ENCODE data around the gene ID2.

- TF ChIP-seq CTCF (IDR thresholded peaks at IDR 0.05) (no peak), POLR2A (IDR thresholded peaks at IDR 0.05) (no peak)
These were observed 48.0 kb upstream of the ID2 start for GRCh38 chr2:8633735-8634313.

All from breast epithelium (tissue), 3 donors.